AG09319 (cell line): ENCODE measurements around the gene GRK3.

ENCODE experiments used
- DNase-seq: peaks from one replicate; pipeline ENCODE4 v3.0.0-alpha.2; 2010; ENCODE audit warnings: low read depth; ENCODE audit errors: extremely low read depth
- TF ChIP-seq, protein P1 (sequence below): IDR thresholded peaks from 2 replicates; pipeline ENCODE4 v1.5.1; 2011; ENCODE audit warnings: low read depth, mild to moderate bottlenecking, inconsistent platforms, low read length, moderate library complexity

The GRK3 gene

DNA sequence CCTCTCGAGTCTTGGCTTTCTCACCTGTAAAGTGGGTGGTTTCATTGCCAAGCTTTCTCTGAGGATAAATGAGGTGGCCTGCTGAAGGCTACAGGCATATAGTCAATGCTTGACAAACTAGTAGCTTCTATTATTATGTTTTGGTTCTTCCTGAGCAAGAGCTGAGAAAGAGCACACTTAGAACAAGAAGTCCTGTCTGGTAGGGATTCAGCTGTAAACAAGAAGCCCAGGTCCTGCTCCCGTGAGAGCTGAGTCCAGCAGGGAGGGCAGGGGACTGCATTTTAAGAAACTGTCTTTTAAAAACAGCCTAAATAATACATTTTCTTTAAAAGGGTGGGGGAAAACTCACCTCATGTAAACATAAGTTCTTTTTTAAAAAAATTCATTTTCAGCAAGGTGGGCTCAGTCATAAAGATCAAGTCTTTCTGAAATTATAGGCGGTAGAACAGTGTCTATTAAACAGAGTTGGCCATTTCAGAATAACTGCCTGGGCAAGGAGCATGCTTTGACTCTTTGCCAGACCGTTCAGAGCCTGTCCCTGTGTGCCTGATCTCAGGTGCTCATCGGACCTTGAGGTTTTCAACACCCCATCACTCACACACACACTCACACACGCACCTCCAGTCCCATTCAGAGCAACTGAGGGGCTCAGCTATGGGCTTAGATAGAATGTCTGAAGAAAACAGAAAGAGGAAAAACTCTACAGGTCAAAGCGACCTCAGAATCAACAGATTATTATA, 148.4 kb downstream of the GRK3 start:
- TF ChIP-seq, protein P1, sequence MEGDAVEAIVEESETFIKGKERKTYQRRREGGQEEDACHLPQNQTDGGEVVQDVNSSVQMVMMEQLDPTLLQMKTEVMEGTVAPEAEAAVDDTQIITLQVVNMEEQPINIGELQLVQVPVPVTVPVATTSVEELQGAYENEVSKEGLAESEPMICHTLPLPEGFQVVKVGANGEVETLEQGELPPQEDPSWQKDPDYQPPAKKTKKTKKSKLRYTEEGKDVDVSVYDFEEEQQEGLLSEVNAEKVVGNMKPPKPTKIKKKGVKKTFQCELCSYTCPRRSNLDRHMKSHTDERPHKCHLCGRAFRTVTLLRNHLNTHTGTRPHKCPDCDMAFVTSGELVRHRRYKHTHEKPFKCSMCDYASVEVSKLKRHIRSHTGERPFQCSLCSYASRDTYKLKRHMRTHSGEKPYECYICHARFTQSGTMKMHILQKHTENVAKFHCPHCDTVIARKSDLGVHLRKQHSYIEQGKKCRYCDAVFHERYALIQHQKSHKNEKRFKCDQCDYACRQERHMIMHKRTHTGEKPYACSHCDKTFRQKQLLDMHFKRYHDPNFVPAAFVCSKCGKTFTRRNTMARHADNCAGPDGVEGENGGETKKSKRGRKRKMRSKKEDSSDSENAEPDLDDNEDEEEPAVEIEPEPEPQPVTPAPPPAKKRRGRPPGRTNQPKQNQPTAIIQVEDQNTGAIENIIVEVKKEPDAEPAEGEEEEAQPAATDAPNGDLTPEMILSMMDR: no peak
- no peak for DNase-seq

DNA sequence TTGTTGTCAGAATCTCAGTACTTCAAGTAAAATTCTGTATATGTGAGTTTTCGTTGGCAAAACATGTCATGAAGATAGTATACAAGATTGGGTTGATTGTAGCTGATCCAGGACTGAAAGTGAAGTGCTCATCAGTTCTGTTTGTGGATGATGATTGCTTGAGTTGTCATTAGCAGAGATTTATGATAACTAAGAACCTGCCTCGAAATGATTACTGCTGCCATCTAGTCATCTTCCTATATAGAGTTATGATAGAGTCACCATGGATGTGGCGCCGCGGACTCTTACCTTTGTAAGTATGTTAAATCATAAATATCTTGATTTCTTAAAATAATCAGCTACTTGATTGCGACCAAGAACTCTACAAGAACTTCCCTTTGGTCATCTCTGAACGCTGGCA, 149.6 kb downstream of the GRK3 start:
- no peak for DNase-seq
- TF ChIP-seq, protein P1: no peak

DNA sequence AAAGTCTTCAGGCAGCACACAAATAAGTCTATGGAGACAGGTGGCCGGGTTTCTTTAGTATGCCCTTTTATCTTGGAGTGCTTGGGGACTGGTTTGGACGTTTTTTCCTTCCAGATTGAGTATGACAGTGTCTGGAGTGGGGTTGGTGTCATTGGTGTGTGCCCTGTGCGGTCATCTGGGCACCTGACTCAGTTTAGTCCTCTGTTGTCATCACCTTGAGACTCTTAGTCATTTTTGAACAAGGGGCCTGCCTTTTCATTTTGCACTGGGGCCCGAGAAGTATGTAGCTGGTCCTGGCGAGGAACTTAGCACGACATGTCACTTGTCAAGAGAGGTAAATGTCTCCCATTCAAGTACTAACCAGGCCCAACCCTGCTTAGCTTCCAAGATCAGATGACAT, 150.3 kb downstream of the GRK3 start:
- no peak for DNase-seq
- TF ChIP-seq, protein P1: no peak

DNA sequence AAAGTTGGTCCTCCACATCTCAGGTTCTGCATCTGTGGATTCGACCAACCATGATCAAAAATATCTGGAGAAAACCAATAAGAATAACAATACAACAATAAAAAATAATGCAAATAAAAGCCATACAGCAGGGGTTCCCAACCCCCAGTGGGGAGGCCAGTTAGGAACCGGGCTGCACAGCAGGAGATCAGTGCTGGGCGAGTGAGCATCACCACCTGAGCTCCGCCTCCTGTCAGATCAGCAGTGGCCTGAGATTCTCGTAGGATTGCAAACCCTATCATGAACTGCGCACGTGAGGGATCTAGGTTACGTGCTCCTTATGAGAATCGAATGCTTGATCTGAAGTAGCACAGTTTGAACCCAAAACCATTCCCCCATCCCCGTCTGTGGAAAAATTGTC, 152.2 kb downstream of the GRK3 start:
- TF ChIP-seq, protein P1: no peak
- DNase-seq: no peak

DNA sequence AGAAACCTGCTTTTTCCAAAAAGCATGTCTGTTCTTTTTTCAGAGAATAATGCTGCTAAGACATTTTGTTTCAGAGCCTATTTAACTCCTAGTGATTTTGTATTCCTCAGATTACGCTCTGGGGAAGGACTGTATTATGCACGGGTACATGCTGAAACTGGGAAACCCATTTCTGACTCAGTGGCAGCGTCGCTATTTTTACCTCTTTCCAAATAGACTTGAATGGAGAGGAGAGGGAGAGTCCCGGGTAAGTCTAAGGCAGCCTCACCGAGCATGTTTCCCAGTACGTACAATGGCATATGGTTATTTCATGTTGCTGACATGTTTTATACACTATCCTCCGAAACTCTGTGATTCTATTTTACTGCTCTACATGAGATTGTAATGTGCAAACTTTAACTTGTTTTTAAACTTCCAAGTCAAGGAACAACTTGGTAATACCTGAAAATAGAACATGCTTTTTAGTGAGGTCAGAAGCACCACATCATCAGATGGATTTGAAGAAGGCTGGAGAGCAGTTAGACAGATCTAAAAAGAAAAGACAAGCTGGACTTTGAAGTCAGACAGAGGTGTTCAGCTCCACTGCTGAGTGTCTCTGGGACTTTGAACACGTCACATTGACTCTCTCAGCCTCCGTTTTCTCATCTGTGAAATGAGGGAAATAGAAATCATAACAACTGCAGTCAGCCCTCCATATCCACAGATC, 153.8 kb downstream of the GRK3 start:
- TF ChIP-seq, protein P1: no peak
- DNase-seq: no peak

DNA sequence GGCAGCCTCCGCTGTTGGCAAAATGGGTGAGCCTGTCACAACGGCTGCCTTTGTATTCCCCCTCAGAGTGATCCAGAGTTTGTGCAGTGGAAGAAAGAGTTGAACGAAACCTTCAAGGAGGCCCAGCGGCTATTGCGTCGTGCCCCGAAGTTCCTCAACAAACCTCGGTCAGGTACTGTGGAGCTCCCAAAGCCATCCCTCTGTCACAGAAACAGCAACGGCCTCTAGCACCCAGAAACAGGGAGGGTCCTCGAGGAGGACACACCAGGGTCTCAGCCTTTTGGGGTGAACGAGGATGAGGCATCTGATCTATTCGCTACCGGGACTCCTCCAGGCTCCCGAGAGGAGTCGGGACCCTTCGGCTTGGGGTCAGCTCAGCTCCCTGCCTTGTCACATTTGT, 157.7 kb downstream of the GRK3 start:
- TF ChIP-seq, protein P1: no peak
- no peak for DNase-seq

DNA sequence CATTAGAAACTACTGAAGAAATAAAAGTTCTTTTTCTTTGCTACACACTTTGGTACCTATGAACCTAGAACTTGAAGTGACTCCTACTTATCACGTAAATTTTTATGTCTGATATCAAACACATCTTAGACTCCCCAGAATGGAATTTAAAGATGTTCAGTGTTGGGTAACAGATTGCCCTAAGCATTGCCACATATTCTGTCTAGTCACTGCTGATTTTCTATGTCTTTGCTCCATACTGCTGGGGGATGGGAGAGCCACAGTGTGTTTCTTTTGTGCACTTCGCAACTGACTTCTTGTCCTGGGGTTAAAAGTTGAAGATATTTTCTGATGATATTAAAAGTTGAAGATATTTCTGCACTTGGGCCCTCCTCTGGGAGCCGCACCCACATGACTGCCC, 158.2 kb downstream of the GRK3 start:
- TF ChIP-seq, protein P1: no peak
- no peak for DNase-seq
